Gastrocnemius medialis (tissue), 4 donors: Measurements from ENCODE around the gene ZNF319. TPM values are rescaled to one million over a fixed set of nuclear protein-coding genes. Genes with fewer than 3 reads are reported as not detected.

Experiments used
- ATAC-seq, 2 donors: fragments of 150-250 bp; one replicate each; pipeline ENCODE4 v1.9.1; 2016
- DNase-seq, 2 donors: peaks; one replicate each; pipeline ENCODE4 v3.0.0-alpha.2; 2019
- H3K27ac ChIP-seq, 4 donors: fragments of 200-600 bp; sonication (generic); 1 replicate in 1 of 4; 2 replicates in 3 of 4; pipeline ENCODE4 v1.5.1; 2016 to 2018; ENCODE audit warnings: mild to moderate bottlenecking in 2 of 4, moderate library complexity in 1 of 4
- H3K27me3 ChIP-seq, 3 donors: fragments of 200-600 bp; sonication (generic) in 2 of 3; 1 replicate in 1 of 3; 2 replicates in 2 of 3; pipeline versions ENCODE4 v1.5.1 to v1.6.0; 2016 to 2019; ENCODE audit warnings: mild to moderate bottlenecking in 1 of 3, moderate library complexity in 1 of 3
- H3K36me3 ChIP-seq, 2 donors: fragments of 200-600 bp; sonication (generic) in 1 of 2; one replicate each; pipeline ENCODE4 v1.5.1; 2017 to 2018
- H3K4me1 ChIP-seq, 2 donors: fragments of 200-600 bp; sonication (generic) in 1 of 2; one replicate each; pipeline ENCODE4 v1.5.1; 2016 to 2017; ENCODE audit warnings: mild to moderate bottlenecking in 2 of 2
- H3K4me3 ChIP-seq, 4 donors: fragments of 200-600 bp; sonication (generic) in 3 of 4; 1 replicate in 1 of 4; 2 replicates in 3 of 4; pipeline ENCODE4 v1.5.1; 2016 to 2019; ENCODE audit warnings: mild to moderate bottlenecking in 2 of 4
- H3K9me3 ChIP-seq, 3 donors: fragments of 200-600 bp; sonication (generic) in 2 of 3; 1 replicate in 1 of 3; 2 replicates in 2 of 3; pipeline ENCODE4 v1.5.1; 2016 to 2019
- POLR2A ChIP-seq, 2 donors: fragments of 450-650 bp; IDR thresholded peaks; one replicate each; pipeline ENCODE4 v1.6.1; 2017; ENCODE audit warnings: antibody characterized with exemption in 2 of 2, mild to moderate bottlenecking in 2 of 2, moderate library complexity in 2 of 2
- in situ Hi-C, 4 donors: fragments of 200-750 bp; cut with MboI; loops; one replicate each; pipeline versions ENCODE4 v1.15.0 to v1.8.0; 2017; ENCODE audit warnings: low sequenced_read_pairs in 4 of 4
- intact Hi-C: fragments of 100-400 bp; cut with DNase I; formaldehyde crosslinking; loops from one replicate; pipeline ENCODE4 v1.15.1; 2023; ENCODE audit warnings: low total_unique reads
- total RNA-seq, 4 donors: library from RNA; depleted of rRNA; stranded (reverse); fragments of >200 nt; gene quantifications; one replicate each; pipeline versions ENCODE4 v1.1.0 to v1.2.3, GENCODE V29; 2016
- TF ChIP-seq, protein P1 (sequence below), 5 experiments: fragments of 450-650 bp in 3 of 5; fragments of 200-600 bp in 2 of 5; sonication (generic) in 2 of 5; IDR thresholded peaks in 4 of 5; conservative IDR thresholded peaks in 1 of 5; 1 replicate in 4 of 5; 2 replicates in 1 of 5; pipeline ENCODE4 v1.5.1; 2016 to 2019; ENCODE audit warnings: antibody characterized with exemption in 5 of 5, mild to moderate bottlenecking in 3 of 5, moderate library complexity in 3 of 5

The ZNF319 gene
- total RNA-seq, 4 donors from 2014 or later = 4.4 to 7.5 (median 6.7) TPM

DNA sequence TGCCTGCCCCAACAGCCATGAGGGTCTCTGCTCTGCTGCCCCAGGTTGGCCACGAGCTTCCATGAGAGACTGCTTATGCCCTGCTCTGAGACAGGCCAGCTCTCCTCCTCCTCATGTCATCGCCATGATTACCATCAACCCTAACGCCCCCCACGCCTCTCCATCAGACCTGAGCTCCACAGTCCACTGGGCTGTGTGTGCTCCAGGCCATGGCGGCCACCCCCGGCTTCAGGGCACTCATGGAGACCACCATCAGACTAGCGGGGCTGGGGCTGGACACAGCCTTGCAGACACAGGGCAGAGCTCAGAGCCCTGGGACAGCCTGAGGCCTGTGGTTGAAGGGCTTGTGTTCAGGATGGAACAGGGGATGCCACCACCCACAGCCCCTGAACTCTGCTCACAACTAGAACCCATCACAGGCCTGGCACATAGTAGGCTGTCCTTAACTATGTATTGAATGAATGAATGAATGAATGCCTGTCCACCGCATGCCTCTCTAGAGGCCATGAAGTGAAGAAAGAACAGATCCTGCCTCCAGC, 44.1 kb downstream of the ZNF319 start:
- TF ChIP-seq, protein P1, sequence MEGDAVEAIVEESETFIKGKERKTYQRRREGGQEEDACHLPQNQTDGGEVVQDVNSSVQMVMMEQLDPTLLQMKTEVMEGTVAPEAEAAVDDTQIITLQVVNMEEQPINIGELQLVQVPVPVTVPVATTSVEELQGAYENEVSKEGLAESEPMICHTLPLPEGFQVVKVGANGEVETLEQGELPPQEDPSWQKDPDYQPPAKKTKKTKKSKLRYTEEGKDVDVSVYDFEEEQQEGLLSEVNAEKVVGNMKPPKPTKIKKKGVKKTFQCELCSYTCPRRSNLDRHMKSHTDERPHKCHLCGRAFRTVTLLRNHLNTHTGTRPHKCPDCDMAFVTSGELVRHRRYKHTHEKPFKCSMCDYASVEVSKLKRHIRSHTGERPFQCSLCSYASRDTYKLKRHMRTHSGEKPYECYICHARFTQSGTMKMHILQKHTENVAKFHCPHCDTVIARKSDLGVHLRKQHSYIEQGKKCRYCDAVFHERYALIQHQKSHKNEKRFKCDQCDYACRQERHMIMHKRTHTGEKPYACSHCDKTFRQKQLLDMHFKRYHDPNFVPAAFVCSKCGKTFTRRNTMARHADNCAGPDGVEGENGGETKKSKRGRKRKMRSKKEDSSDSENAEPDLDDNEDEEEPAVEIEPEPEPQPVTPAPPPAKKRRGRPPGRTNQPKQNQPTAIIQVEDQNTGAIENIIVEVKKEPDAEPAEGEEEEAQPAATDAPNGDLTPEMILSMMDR (IDR thresholded peaks at IDR 0.05 in 4 of 5, conservative IDR thresholded peaks at IDR 0.05 in 1 of 5) = no peak
- TF ChIP-seq POLR2A (IDR thresholded peaks at IDR 0.05) = no peak
- Histone ChIP-seq H3K4me1 (no peaks in the 10 kb centered on the region), H3K27ac (no peak overlapping the region), H3K36me3 (no peaks in the 10 kb centered on the region), H3K4me3 (no peak overlapping the region), H3K27me3 (no peaks in the 10 kb centered on the region), H3K9me3 (no peaks in the 10 kb centered on the region)
- in situ Hi-C loops = no loop called here
- ATAC-seq (no peak), DNase-seq (no peak)
- intact Hi-C loops = no loop called here

DNA sequence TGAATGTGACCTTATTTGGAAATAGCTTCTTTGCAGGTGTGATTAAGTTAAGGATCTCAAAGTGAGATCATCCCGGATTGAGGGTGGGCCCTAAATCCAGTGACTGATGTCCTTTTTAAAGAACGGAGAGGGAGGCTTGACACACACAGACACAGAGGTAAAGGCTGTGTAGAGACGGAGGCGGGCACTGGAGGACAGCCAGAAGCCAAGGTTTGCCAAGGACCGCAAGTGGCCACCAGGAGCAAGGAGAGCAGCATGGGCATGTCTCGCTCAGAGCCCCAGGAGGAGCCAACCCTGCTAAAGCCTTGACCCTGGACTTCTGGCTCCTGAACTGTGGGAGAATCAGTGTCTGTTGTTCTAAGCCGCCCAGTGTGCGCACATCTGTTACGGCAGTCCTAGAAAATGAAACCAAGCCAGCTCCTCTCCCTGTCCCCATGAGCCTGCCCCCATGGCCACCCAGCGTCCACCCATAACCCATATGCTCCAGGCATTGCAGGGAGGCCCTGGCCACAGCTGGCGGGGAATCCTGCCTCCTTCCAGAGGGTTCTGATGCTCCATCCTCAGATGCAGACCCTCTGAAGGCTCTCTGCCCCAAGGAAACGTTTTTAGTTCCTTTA, 44.8 kb downstream of the ZNF319 start:
- Histone ChIP-seq H3K4me1 (no peaks in the 10 kb centered on the region), H3K27ac (no peak overlapping the region), H3K27me3 (no peaks in the 10 kb centered on the region), H3K36me3 (no peaks in the 10 kb centered on the region), H3K4me3 (no peak overlapping the region), H3K9me3 (no peaks in the 10 kb centered on the region)
- ATAC-seq (no peak), DNase-seq (no peak)
- in situ Hi-C loops = no loop called here
- TF ChIP-seq POLR2A (IDR thresholded peaks at IDR 0.05) = no peak
- TF ChIP-seq, protein P1 (IDR thresholded peaks at IDR 0.05 in 4 of 5, conservative IDR thresholded peaks at IDR 0.05 in 1 of 5) = no peak
- intact Hi-C loops = no loop called here

DNA sequence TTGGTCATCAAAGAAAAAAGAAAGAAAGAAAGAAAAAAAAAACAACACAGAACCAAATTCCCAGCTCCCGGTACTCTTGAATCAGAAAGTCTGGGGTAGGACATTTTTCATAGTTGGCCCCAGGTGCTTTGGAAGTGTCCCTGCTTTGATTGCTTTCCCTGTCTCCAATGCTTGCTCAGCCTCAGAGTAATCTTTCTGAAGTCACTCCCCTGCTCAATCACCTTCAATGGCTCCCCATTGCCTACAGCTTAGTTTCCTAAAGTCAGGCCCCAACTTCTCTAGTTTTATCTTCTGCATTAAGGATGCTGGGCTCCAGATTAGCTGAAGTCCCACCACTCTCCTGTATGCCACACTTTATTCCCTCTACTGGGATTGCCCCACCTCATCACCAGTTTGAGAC, 46.6 kb downstream of the ZNF319 start:
- no peak for DNase-seq
- TF ChIP-seq POLR2A (IDR thresholded peaks at IDR 0.05) = no peak
- TF ChIP-seq, protein P1 (IDR thresholded peaks at IDR 0.05 in 4 of 5, conservative IDR thresholded peaks at IDR 0.05 in 1 of 5) = no peak
- no peak for ATAC-seq
- no peaks in the 10 kb centered on the region for H3K9me3 ChIP-seq
- H3K4me3 ChIP-seq = no peak overlapping the region
- H3K27ac ChIP-seq = no peak overlapping the region
- no peaks in the 10 kb centered on the region for H3K36me3 ChIP-seq
- intact Hi-C loops (no loop called here), in situ Hi-C loops (no loop called here)
- peaks cover 0 to 5% (median 0%) of the 10 kb centered on the region in 3 donors for H3K27me3 ChIP-seq
- no peaks in the 10 kb centered on the region for H3K4me1 ChIP-seq

DNA sequence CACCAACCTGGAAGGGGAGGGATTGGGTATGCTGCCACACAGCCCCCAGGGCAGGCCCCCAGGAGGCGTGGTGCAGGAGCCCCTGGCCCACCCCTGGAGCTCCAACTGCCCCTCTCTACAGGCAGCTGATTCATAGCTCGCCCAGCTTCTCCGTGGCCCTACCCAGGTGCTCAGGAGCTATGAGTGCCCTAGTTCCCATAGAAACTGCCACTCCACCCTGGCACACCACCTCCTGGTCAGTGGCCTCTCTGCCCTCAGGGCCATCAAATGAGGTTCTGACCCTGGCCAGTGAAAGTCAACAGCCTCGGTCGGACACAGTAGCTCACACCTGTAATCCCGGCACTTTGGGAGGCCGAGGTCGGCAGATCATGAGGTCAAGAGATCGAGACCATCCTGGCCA, 47.6 kb downstream of the ZNF319 start:
- Histone ChIP-seq H3K27me3 (peaks cover 0 to 5% (median 0%) of the 10 kb centered on the region in 3 donors), H3K4me1 (no peaks in the 10 kb centered on the region), H3K27ac (no peak overlapping the region), H3K36me3 (no peaks in the 10 kb centered on the region), H3K9me3 (no peaks in the 10 kb centered on the region), H3K4me3 (no peak overlapping the region)
- TF ChIP-seq, protein P1 (IDR thresholded peaks at IDR 0.05 in 4 of 5, conservative IDR thresholded peaks at IDR 0.05 in 1 of 5) = no peak
- no peak for TF ChIP-seq POLR2A (IDR thresholded peaks at IDR 0.05)
- ATAC-seq (no peak), DNase-seq (no peak)
- in situ Hi-C loops = no loop called here
- intact Hi-C loops = no loop called here
